HepG2 (cell line): ENCODE results near the gene DDRGK1.
A peak's percentile ranks its signal among the peaks of the same experiment; 100 is the strongest.

Source experiments
- HNRNPK ChIP-seq: fragments of 200-400 bp; formaldehyde crosslinking; IDR thresholded peaks from 2 replicates; pipeline ENCODE4 v1.6.1; 2018; ENCODE audit warnings: low read length, low read depth, moderate library complexity, mild to moderate bottlenecking; ENCODE audit not compliant: poor library complexity, severe bottlenecking
- KAT7 ChIP-seq: IDR thresholded peaks from 2 replicates; pipeline ENCODE4 v1.6.1; 2018; ENCODE audit warnings: borderline replicate concordance, missing compliant biosample characterization
- PHF20 ChIP-seq: sonication (generic); formaldehyde crosslinking; IDR thresholded peaks from 2 replicates; pipeline ENCODE4 v1.5.0; 2020; ENCODE audit warnings: mild to moderate bottlenecking, missing genetic modification reagents
- XRCC5 ChIP-seq: fragments of 200-400 bp; formaldehyde crosslinking; optimal IDR thresholded peaks from 2 replicates; pipeline ENCODE3; 2017; ENCODE audit warnings: mild to moderate bottlenecking, low read length
- ZNF263 ChIP-seq: sonication (generic); formaldehyde crosslinking; IDR thresholded peaks from 2 replicates; pipeline ENCODE4 v1.4.0; 2020; ENCODE audit warnings: missing genetic modification reagents
- ZNF274 ChIP-seq: sonication (generic); formaldehyde crosslinking; IDR thresholded peaks from 2 replicates; pipeline ENCODE4 v1.5.1; 2020; ENCODE audit warnings: mild to moderate bottlenecking, missing genetic modification reagents

DNA sequence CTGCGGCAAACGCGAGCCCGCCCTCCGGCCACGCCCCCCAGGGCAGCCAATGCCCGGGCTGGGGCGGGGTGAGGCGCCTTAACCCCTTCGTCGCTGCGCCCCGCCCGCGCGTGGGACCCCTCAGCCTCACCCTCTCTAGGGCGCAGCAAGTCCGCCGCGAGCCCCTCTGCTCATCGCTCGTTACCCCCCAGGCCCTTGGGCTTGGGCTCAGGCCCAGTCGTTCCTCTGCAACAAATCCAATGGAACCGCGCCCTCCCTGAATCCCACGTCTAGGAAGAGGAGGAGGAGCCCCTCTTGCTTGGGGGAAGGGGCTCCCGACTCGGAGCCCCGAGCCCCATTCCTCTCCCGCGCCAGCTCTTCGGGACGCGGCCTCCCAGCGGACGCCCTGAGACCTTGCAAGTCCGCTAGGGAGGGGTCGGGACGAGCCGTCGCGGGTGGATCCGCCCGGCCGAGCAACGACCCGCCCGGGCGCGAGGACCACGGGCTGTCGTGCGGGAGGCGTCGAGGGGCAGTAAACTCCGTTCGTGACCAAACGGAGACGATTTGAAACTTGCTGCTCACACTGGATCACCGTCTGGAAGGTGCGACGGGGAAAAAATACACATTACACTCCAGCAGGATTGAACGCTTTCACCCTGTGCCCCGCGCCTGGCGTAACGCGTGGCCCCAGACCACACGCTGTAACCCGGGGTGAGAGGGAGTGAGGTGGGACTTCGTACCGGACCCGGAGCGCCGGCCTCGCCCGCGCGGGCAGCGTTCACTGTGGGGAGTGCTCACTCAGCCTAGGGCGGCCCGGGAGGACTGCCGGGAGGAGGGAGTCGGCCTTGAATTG lies 30.7 kb downstream of the DDRGK1 start:
- peak; percentile 7 for TF ChIP-seq HNRNPK
- peak; percentile 100 for TF ChIP-seq ZNF263 (CRISPR knock-in tag)
- 0 out of 2 replicates have a peak, but pooled peaks have one; percentile 81 for TF ChIP-seq KAT7
- TF ChIP-seq PHF20 (CRISPR knock-in tag) = peak; percentile 64; the same call in 1 of the 2 replicates
- TF ChIP-seq XRCC5 = peak; percentile 87
- peak; percentile 97; the same call in 1 of the 2 replicates for TF ChIP-seq ZNF274 (CRISPR knock-in tag)
